WTC11 (cell line): ENCODE results near the gene CNTLN. TPM values are rescaled to one million over a fixed set of nuclear protein-coding genes. Genes with fewer than 3 reads are reported as not detected.

Source experiments
- ATAC-seq: fragments of 200-7000 bp; cut with Tn5 transposase; 2 replicates; pipeline ENCODE4 v1.10.0; 2021; ENCODE audit warnings: mild to moderate bottlenecking, moderate library complexity
- CTCF ChIA-PET: fragments of 300-600 bp; sonication (Branson Sonifier 250); formaldehyde crosslinking; loops from one replicate; lab custom pipeline; 2021; ENCODE audit warnings: antibody characterized with exemption; lab: Charles Lee
- POLR2A ChIA-PET: fragments of 350-600 bp; sonication (Branson Sonifier 250); formaldehyde crosslinking; loops from one replicate; lab custom pipeline; 2021; ENCODE audit warnings: antibody characterized with exemption; lab: Charles Lee
- DNase-seq: peaks from one replicate; pipeline ENCODE4 v3.0.0; 2021; ENCODE audit warnings: low spot score
- H3K27ac Mint-ChIP-seq: 2 replicates; pipeline ENCODE4 v1.8.0; 2021; ENCODE audit warnings: mixed read lengths
- H3K27me3 Mint-ChIP-seq: 2 replicates; pipeline ENCODE4 v1.8.0; 2021; ENCODE audit warnings: low read depth, mild to moderate bottlenecking, moderate library complexity, mixed read lengths
- H3K36me3 Mint-ChIP-seq: 2 replicates; pipeline ENCODE4 v1.8.0; 2021; ENCODE audit warnings: mixed read lengths
- H3K4me1 Mint-ChIP-seq: 2 replicates; pipeline ENCODE4 v1.8.0; 2022; ENCODE audit warnings: mixed read lengths
- H3K4me3 Mint-ChIP-seq: 2 replicates; pipeline ENCODE4 v1.8.0; 2021; ENCODE audit warnings: mild to moderate bottlenecking, moderate library complexity, mixed read lengths
- H3K9me3 Mint-ChIP-seq: 2 replicates; pipeline ENCODE4 v1.8.0; 2021; ENCODE audit warnings: mixed read lengths
- AR ChIP-seq: fragments of 250-450 bp; sonication (Bioruptor Pico); IDR thresholded peaks from 2 replicates; pipeline ENCODE4 v1.9.0; 2021; ENCODE audit warnings: mild to moderate bottlenecking
- ATF1 ChIP-seq: sonication (generic); formaldehyde crosslinking; IDR thresholded peaks from 2 replicates; pipeline ENCODE4 v1.8.1; 2023; ENCODE audit warnings: mild to moderate bottlenecking, moderate library complexity, missing genetic modification reagents
- ELF4 ChIP-seq: sonication (generic); formaldehyde crosslinking; IDR thresholded peaks from 2 replicates; pipeline ENCODE4 v1.8.1; 2022; ENCODE audit warnings: low read depth, mild to moderate bottlenecking, moderate library complexity, missing genetic modification reagents
- ERG ChIP-seq: fragments of 250-450 bp; sonication (Bioruptor Pico); IDR thresholded peaks from 2 replicates; pipeline ENCODE4 v1.8.0; 2021; ENCODE audit warnings: mild to moderate bottlenecking
- GRHL2 ChIP-seq: fragments of 250-450 bp; sonication (Bioruptor Pico); IDR thresholded peaks from 2 replicates; pipeline ENCODE4 v1.8.0; 2022; ENCODE audit warnings: mild to moderate bottlenecking, moderate library complexity; ENCODE audit not compliant: insufficient replicate concordance, severe bottlenecking
- HMGA2 ChIP-seq: fragments of 250-450 bp; sonication (Bioruptor Pico); IDR thresholded peaks from 2 replicates; pipeline ENCODE4 v1.4.0; 2021; ENCODE audit warnings: mild to moderate bottlenecking, moderate library complexity
- JUN ChIP-seq: sonication (generic); formaldehyde crosslinking; IDR thresholded peaks from 2 replicates; pipeline ENCODE4 v1.8.0; 2023; ENCODE audit warnings: mild to moderate bottlenecking, missing genetic modification reagents
- KAT7 ChIP-seq: sonication (generic); formaldehyde crosslinking; IDR thresholded peaks from 2 replicates; pipeline ENCODE4 v1.8.1; 2023; ENCODE audit warnings: missing genetic modification reagents, mild to moderate bottlenecking, borderline replicate concordance
- MYBL2 ChIP-seq: sonication (generic); formaldehyde crosslinking; IDR thresholded peaks from 2 replicates; pipeline ENCODE4 v1.8.1; 2023; ENCODE audit warnings: mild to moderate bottlenecking, moderate library complexity, missing genetic modification reagents
- NFE2L1 ChIP-seq: sonication (generic); formaldehyde crosslinking; IDR thresholded peaks from 2 replicates; pipeline ENCODE4 v1.8.1; 2023; ENCODE audit warnings: missing genetic modification reagents
- NFYB ChIP-seq: sonication (generic); formaldehyde crosslinking; conservative IDR thresholded peaks from 2 replicates; pipeline ENCODE4 v1.8.0; 2022; ENCODE audit warnings: low read depth, missing genetic modification reagents
- NR2C2 ChIP-seq: sonication (generic); formaldehyde crosslinking; IDR thresholded peaks from 2 replicates; pipeline ENCODE4 v1.8.0; 2022; ENCODE audit warnings: mild to moderate bottlenecking, missing genetic modification reagents
- NR3C1 ChIP-seq: sonication (generic); formaldehyde crosslinking; conservative IDR thresholded peaks from 2 replicates; pipeline ENCODE4 v1.8.1; 2023; ENCODE audit warnings: low read depth, mild to moderate bottlenecking, missing genetic modification reagents
- RELA ChIP-seq: sonication (generic); formaldehyde crosslinking; IDR thresholded peaks from 2 replicates; pipeline ENCODE4 v1.8.1; 2022; ENCODE audit warnings: missing genetic modification reagents, mild to moderate bottlenecking, borderline replicate concordance
- SMAD3 ChIP-seq: sonication (generic); formaldehyde crosslinking; IDR thresholded peaks from 2 replicates; pipeline ENCODE4 v1.8.0; 2022; ENCODE audit warnings: missing genetic modification reagents, mild to moderate bottlenecking, borderline replicate concordance
- SMAD4 ChIP-seq: sonication (generic); formaldehyde crosslinking; IDR thresholded peaks from 2 replicates; pipeline ENCODE4 v1.8.0; 2022; ENCODE audit warnings: mild to moderate bottlenecking, missing genetic modification reagents
- SOX15 ChIP-seq: fragments of 250-450 bp; sonication (Bioruptor Pico); IDR thresholded peaks from 2 replicates; pipeline ENCODE4 v1.9.0; 2021; ENCODE audit warnings: mild to moderate bottlenecking
- SP1 ChIP-seq: sonication (generic); formaldehyde crosslinking; conservative IDR thresholded peaks from 2 replicates; pipeline ENCODE4 v1.8.1; 2022; ENCODE audit warnings: missing genetic modification reagents
- TCF7 ChIP-seq: sonication (generic); formaldehyde crosslinking; IDR thresholded peaks from 2 replicates; pipeline ENCODE4 v1.8.0; 2022; ENCODE audit warnings: mild to moderate bottlenecking, low read depth, missing genetic modification reagents, moderate library complexity
- TEAD1 ChIP-seq: sonication (generic); formaldehyde crosslinking; IDR thresholded peaks from 2 replicates; pipeline ENCODE4 v1.8.0; 2022; ENCODE audit warnings: mild to moderate bottlenecking, missing genetic modification reagents
- ZNF219 ChIP-seq: sonication (generic); formaldehyde crosslinking; IDR thresholded peaks from 2 replicates; pipeline ENCODE4 v1.8.0; 2023; ENCODE audit warnings: missing genetic modification reagents, mild to moderate bottlenecking, borderline replicate concordance
- ZNF263 ChIP-seq: sonication (generic); formaldehyde crosslinking; IDR thresholded peaks from 2 replicates; pipeline ENCODE4 v1.8.1; 2022; ENCODE audit warnings: low read depth, mild to moderate bottlenecking, moderate library complexity, missing genetic modification reagents
- ZNF423 ChIP-seq: fragments of 250-450 bp; sonication (Bioruptor Pico); IDR thresholded peaks from 2 replicates; pipeline ENCODE4 v2.1.2; 2022; ENCODE audit warnings: mild to moderate bottlenecking, moderate library complexity
- ZNF512 ChIP-seq: sonication (generic); formaldehyde crosslinking; IDR thresholded peaks from 2 replicates; pipeline ENCODE4 v1.8.1; 2022; ENCODE audit warnings: missing genetic modification reagents, borderline replicate concordance
- ZNF671 ChIP-seq: fragments of 250-450 bp; sonication (Bioruptor Pico); IDR thresholded peaks from 2 replicates; pipeline ENCODE4 v1.8.0; 2021; ENCODE audit warnings: mild to moderate bottlenecking
- total RNA-seq: library from RNA; stranded (reverse); gene quantifications from 3 replicates; pipeline ENCODE4 v1.2.3, GENCODE V29; 2021
- TF ChIP-seq, protein P1 (sequence below): sonication (generic); formaldehyde crosslinking; IDR thresholded peaks from 2 replicates; pipeline ENCODE4 v1.8.1; 2022; ENCODE audit warnings: low read depth, missing genetic modification reagents, borderline replicate concordance
- TF ChIP-seq, protein P2 (sequence below): sonication (generic); formaldehyde crosslinking; IDR thresholded peaks from 2 replicates; pipeline ENCODE4 v1.8.1; 2023; ENCODE audit warnings: mild to moderate bottlenecking, missing genetic modification reagents, moderate library complexity
- TF ChIP-seq, protein P3 (sequence below): sonication (generic); formaldehyde crosslinking; IDR thresholded peaks from 2 replicates; pipeline ENCODE4 v1.8.0; 2023; ENCODE audit warnings: mild to moderate bottlenecking, missing genetic modification reagents

CNTLN gene
- total RNA-seq, 1 experiment from 2014 or later, result 13.4 TPM

GRCh38 chr9:17484906-17485305 is 350.1 kb downstream of the CNTLN start:
- ChIA-PET CTCF (no interaction called here), POLR2A (no interaction called here)
- no peaks in the 10 kb centered on the region for H3K4me1 Mint-ChIP-seq
- no peaks in the 10 kb centered on the region for H3K27me3 Mint-ChIP-seq
- no peak overlapping the region for H3K27ac Mint-ChIP-seq
- no peaks in the 10 kb centered on the region for H3K9me3 Mint-ChIP-seq
- H3K4me3 Mint-ChIP-seq, result no peak overlapping the region
- TF ChIP-seq GRHL2 (CRISPR knock-in tag), result no peak
- no peak for TF ChIP-seq JUN
- no peak for TF ChIP-seq NFE2L1 (CRISPR knock-in tag)
- TF ChIP-seq HMGA2, result no peak
- no peak for TF ChIP-seq ZNF263 (CRISPR knock-in tag)
- no peak for TF ChIP-seq SOX15
- no peak for TF ChIP-seq SP1 (CRISPR knock-in tag)
- no peak for TF ChIP-seq KAT7 (CRISPR knock-in tag)
- TF ChIP-seq ZNF219, result no peak
- no peak for TF ChIP-seq NFYB (CRISPR knock-in tag)
- TF ChIP-seq MYBL2 (CRISPR knock-in tag), result no peak
- TF ChIP-seq ZNF671 (CRISPR knock-in tag), result no peak
- TF ChIP-seq ZNF423 (CRISPR knock-in tag), result no peak
- no peak for TF ChIP-seq ZNF512 (CRISPR knock-in tag)
- no peak for TF ChIP-seq RELA (CRISPR knock-in tag)
- TF ChIP-seq ELF4 (CRISPR knock-in tag), result no peak
- DNase-seq, result no peak
- ATAC-seq, result no peak
- H3K36me3 Mint-ChIP-seq, result no peaks in the 10 kb centered on the region

GRCh38 chr9:17486396-17486795 is 351.6 kb downstream of the CNTLN start:
- Mint-ChIP-seq H3K27ac (no peak overlapping the region), H3K27me3 (no peaks in the 10 kb centered on the region), H3K9me3 (no peaks in the 10 kb centered on the region), H3K4me1 (no peaks in the 10 kb centered on the region), H3K4me3 (no peak overlapping the region), H3K36me3 (no peaks in the 10 kb centered on the region)
- CTCF ChIA-PET, result no interaction called here
- DNase-seq, result no peak
- no peak for ATAC-seq
- POLR2A ChIA-PET, result no interaction called here
- no peak for TF ChIP-seq SMAD3 (CRISPR knock-in tag)
- TF ChIP-seq NR3C1 (CRISPR knock-in tag), result no peak
- TF ChIP-seq AR (CRISPR knock-in tag), result no peak
- TF ChIP-seq, protein P1, sequence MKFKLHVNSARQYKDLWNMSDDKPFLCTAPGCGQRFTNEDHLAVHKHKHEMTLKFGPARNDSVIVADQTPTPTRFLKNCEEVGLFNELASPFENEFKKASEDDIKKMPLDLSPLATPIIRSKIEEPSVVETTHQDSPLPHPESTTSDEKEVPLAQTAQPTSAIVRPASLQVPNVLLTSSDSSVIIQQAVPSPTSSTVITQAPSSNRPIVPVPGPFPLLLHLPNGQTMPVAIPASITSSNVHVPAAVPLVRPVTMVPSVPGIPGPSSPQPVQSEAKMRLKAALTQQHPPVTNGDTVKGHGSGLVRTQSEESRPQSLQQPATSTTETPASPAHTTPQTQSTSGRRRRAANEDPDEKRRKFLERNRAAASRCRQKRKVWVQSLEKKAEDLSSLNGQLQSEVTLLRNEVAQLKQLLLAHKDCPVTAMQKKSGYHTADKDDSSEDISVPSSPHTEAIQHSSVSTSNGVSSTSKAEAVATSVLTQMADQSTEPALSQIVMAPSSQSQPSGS (CRISPR knock-in tag), result no peak
- no peak for TF ChIP-seq TCF7 (CRISPR knock-in tag)
- TF ChIP-seq, protein P2, sequence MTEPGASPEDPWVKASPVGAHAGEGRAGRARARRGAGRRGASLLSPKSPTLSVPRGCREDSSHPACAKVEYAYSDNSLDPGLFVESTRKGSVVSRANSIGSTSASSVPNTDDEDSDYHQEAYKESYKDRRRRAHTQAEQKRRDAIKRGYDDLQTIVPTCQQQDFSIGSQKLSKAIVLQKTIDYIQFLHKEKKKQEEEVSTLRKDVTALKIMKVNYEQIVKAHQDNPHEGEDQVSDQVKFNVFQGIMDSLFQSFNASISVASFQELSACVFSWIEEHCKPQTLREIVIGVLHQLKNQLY (CRISPR knock-in tag), result no peak
- no peak for TF ChIP-seq NR2C2 (CRISPR knock-in tag)
- no peak for TF ChIP-seq SMAD4 (CRISPR knock-in tag)
- TF ChIP-seq TEAD1 (CRISPR knock-in tag), result no peak
- TF ChIP-seq ZNF423 (CRISPR knock-in tag), result no peak
- TF ChIP-seq, protein P3, sequence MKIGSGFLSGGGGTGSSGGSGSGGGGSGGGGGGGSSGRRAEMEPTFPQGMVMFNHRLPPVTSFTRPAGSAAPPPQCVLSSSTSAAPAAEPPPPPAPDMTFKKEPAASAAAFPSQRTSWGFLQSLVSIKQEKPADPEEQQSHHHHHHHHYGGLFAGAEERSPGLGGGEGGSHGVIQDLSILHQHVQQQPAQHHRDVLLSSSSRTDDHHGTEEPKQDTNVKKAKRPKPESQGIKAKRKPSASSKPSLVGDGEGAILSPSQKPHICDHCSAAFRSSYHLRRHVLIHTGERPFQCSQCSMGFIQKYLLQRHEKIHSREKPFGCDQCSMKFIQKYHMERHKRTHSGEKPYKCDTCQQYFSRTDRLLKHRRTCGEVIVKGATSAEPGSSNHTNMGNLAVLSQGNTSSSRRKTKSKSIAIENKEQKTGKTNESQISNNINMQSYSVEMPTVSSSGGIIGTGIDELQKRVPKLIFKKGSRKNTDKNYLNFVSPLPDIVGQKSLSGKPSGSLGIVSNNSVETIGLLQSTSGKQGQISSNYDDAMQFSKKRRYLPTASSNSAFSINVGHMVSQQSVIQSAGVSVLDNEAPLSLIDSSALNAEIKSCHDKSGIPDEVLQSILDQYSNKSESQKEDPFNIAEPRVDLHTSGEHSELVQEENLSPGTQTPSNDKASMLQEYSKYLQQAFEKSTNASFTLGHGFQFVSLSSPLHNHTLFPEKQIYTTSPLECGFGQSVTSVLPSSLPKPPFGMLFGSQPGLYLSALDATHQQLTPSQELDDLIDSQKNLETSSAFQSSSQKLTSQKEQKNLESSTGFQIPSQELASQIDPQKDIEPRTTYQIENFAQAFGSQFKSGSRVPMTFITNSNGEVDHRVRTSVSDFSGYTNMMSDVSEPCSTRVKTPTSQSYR (CRISPR knock-in tag), result no peak
- no peak for TF ChIP-seq ERG (CRISPR knock-in tag)
- TF ChIP-seq RELA (CRISPR knock-in tag), result no peak
- no peak for TF ChIP-seq ATF1 (CRISPR knock-in tag)
- TF ChIP-seq ZNF671 (CRISPR knock-in tag), result no peak
